Measurements from ENCODE around the gene RASGEF1C. TPM values are rescaled to one million over a fixed set of nuclear protein-coding genes. Genes with fewer than 3 reads are reported as not detected.

Gene RASGEF1C
- total and polyA plus RNA-seq, 8 donors: 0.09 to 0.38 TPM; not detected in 6

DNA sequence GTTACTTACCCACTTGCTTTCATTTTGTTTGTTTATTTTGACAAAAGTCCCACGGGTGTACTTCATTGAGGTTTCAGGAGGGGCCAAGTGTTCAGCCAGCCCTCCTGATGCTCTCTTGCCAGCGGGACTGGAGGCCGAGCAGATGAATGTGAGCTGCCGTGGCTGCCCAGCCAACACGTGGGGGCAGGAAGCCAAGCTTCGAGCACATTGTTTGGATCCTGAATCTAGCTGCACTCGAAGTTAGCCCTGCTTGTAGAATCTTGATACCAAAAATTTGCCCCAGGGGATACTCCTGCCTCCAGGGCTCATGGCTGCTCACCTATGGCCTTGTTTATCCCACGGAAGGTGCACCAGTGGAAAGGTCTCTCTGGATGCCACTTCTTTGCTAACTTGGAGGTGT lies 49.3 kb downstream of the RASGEF1C start:
- H3K36me3 ChIP-seq: no peaks in the 10 kb centered on the region
- no peak overlapping the region for H3K27ac ChIP-seq
- intact Hi-C loops (cut with DNase I): no loop called here
- ATAC-seq (no peak), DNase-seq (no peak), FAIRE-seq (no peak)
- no peaks in the 10 kb centered on the region for H3K9me3 ChIP-seq
- no peak overlapping the region for H3K4me3 ChIP-seq
- TF ChIP-seq, protein P1, sequence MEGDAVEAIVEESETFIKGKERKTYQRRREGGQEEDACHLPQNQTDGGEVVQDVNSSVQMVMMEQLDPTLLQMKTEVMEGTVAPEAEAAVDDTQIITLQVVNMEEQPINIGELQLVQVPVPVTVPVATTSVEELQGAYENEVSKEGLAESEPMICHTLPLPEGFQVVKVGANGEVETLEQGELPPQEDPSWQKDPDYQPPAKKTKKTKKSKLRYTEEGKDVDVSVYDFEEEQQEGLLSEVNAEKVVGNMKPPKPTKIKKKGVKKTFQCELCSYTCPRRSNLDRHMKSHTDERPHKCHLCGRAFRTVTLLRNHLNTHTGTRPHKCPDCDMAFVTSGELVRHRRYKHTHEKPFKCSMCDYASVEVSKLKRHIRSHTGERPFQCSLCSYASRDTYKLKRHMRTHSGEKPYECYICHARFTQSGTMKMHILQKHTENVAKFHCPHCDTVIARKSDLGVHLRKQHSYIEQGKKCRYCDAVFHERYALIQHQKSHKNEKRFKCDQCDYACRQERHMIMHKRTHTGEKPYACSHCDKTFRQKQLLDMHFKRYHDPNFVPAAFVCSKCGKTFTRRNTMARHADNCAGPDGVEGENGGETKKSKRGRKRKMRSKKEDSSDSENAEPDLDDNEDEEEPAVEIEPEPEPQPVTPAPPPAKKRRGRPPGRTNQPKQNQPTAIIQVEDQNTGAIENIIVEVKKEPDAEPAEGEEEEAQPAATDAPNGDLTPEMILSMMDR (IDR thresholded peaks at IDR 0.05): no peak
- H3K4me1 ChIP-seq: no peaks in the 10 kb centered on the region
- H3K27me3 ChIP-seq: no peaks in the 10 kb centered on the region
- 46 to 56% methylated on average over 8 of the region's 8 CpGs for WGBS, 2 donors

DNA sequence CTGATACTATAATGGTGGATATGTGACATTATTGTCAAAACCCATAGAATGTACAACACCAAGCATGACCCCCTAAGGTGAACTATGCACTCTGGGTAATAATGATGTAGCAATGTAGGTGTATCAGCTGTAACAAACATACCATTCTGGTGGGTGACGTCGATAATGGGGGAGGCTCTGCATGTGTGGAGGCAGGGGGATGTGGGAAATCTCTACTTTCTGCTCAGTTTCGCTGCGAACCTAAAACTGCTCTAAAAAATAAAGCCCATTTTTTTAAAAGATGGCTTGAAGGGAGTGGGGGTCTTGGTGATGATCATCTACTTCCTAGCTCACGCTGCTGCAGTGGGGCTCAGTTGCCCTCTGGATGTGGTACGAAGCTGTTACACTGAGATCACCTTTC lies 51.1 kb downstream of the RASGEF1C start:
- no peak overlapping the region for H3K27ac ChIP-seq
- H3K27me3 ChIP-seq: no peaks in the 10 kb centered on the region
- H3K9me3 ChIP-seq: no peaks in the 10 kb centered on the region
- no peak overlapping the region for H3K4me3 ChIP-seq
- intact Hi-C loops (cut with DNase I): no loop called here
- no peak for FAIRE-seq
- no peak for ATAC-seq
- DNase-seq: no peak
- no peaks in the 10 kb centered on the region for H3K4me1 ChIP-seq
- no peaks in the 10 kb centered on the region for H3K36me3 ChIP-seq
- WGBS, 2 donors: 84 to 89% methylated on average over 6 of the region's 6 CpGs
- TF ChIP-seq, protein P1 (IDR thresholded peaks at IDR 0.05): no peak

DNA sequence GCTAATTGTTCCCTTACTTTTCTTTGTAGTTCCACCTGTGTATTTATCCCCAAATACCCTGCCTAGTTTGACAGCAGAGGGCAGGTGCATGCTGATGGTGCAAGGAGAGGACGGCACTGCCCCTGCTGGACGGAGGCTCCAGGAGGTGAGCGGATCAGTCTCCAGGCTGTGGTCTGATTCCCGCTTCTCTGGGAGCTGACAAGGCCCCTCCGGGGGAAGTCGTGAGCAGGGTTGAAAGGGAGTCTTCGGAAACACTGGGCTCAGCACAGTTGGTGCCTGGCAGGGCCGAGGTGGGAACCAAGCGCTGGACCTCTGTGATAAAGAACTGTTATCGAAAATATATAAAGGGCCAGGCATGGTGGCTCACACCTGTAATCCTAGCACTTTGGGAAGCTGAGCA lies 52.9 kb downstream of the RASGEF1C start:
- Histone ChIP-seq H3K27ac (no peak overlapping the region), H3K9me3 (no peaks in the 10 kb centered on the region), H3K36me3 (no peaks in the 10 kb centered on the region), H3K4me3 (no peak overlapping the region), H3K4me1 (no peaks in the 10 kb centered on the region), H3K27me3 (no peaks in the 10 kb centered on the region)
- no peak for DNase-seq
- no peak for FAIRE-seq
- intact Hi-C loops (cut with DNase I): no loop called here
- ATAC-seq: no peak
- 85 to 92% methylated on average over 10 of the region's 10 CpGs for WGBS, 2 donors
- TF ChIP-seq, protein P1 (IDR thresholded peaks at IDR 0.05): no peak

DNA sequence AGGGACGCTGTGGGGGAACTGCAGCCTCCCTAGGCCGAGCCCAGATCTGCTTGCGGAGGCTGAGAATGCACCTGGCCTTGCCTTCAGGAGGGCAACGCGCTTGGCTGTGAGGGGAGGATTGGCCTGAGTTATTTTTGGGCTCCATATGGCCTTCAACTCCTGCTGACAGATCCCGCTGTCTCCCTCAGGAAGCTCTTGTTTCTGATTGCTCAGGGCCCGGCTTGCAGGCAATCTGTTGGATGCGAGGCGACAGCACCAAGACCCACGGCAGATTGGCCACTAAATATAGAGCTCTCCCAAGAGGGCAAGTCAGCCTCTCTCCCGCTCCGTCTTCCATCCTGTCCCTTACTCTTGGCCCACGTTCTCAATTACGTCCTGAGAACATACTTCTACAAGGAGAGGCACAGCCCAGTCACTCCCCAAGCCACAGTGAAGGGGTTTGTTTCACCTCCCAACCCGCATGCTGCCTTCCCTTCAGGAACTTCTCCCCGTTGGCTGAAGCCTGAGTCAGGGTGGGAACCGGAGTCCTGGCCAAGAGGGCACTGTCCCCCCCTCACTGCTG lies 53.6 kb downstream of the RASGEF1C start:
- no peaks in the 10 kb centered on the region for H3K4me1 ChIP-seq
- H3K27ac ChIP-seq: no peak overlapping the region
- no peak overlapping the region for H3K4me3 ChIP-seq
- FAIRE-seq (no peak), DNase-seq (no peak), ATAC-seq (no peak)
- WGBS, 2 donors: 74 to 85% methylated on average over 17 of the region's 17 CpGs
- no peaks in the 10 kb centered on the region for H3K9me3 ChIP-seq
- no peaks in the 10 kb centered on the region for H3K27me3 ChIP-seq
- H3K36me3 ChIP-seq: no peaks in the 10 kb centered on the region
- TF ChIP-seq, protein P1 (IDR thresholded peaks at IDR 0.05): no peak
- intact Hi-C loops (cut with DNase I): no loop called here

DNA sequence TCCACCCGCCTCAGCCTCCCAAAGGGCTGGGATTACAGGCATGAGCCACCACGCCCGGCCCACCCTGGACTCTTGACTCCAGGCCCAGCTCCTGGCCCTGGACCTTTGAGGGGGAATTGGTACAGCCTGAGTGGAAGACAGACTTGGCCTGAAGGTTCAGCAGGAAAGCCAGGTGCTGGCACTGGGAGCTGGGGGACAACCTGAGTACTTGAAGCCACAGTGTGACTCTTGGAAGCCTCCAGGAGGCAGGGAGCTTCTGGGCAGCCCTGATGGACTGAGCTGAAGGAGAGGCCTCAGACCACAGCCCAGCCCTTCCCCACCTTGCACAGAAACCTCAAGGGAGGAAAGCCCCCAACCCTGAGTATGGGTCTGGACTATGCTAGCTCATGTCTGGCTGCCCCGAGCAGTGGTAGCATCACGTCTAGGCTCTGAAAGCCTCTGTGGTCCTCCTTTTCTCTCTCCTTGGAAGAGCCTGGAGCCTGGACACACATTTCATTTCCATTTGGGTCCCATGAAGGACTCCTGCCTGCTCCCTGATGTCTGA lies 54.1 kb downstream of the RASGEF1C start:
- DNase-seq (no peak), FAIRE-seq (no peak), ATAC-seq (no peak)
- no peak overlapping the region for H3K27ac ChIP-seq
- H3K9me3 ChIP-seq: no peaks in the 10 kb centered on the region
- H3K4me3 ChIP-seq: no peak overlapping the region
- H3K4me1 ChIP-seq: no peaks in the 10 kb centered on the region
- WGBS, 2 donors: 90 to 97% methylated on average over 5 of the region's 5 CpGs
- H3K27me3 ChIP-seq: no peaks in the 10 kb centered on the region
- TF ChIP-seq, protein P1 (IDR thresholded peaks at IDR 0.05): no peak
- H3K36me3 ChIP-seq: no peaks in the 10 kb centered on the region
- intact Hi-C loops (cut with DNase I): no loop called here
